ENCODE results near the gene UBASH3A.

UBASH3A gene

DNA sequence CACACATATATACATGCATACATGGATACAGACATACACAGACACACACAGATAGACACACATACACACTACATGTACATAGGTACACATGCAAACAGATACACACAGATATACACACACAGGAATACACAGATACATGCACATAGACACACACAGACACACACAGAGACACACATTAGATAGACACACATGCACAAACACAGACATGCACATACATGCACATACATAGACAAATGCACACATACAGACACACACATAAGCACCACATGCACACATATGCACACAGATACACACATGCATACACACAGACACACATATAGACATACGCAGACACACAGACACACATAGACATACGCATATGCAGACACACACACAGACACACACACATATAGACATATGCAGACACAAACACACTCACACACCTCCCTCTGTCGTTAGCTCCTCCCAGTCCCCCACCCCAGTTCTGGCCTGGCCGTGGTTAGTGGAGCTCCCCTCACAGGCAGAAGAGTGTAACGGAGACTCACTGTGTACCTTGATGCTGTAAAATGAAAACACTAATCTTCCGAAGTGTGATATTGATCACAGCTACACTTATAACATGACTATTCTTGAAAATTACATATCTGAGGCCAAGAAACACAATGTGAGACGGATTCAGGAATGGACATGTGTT lies 7.6 kb downstream of the UBASH3A start:
- DNase-seq (ENCODE audit: low read depth, low spot score), result no peak

DNA sequence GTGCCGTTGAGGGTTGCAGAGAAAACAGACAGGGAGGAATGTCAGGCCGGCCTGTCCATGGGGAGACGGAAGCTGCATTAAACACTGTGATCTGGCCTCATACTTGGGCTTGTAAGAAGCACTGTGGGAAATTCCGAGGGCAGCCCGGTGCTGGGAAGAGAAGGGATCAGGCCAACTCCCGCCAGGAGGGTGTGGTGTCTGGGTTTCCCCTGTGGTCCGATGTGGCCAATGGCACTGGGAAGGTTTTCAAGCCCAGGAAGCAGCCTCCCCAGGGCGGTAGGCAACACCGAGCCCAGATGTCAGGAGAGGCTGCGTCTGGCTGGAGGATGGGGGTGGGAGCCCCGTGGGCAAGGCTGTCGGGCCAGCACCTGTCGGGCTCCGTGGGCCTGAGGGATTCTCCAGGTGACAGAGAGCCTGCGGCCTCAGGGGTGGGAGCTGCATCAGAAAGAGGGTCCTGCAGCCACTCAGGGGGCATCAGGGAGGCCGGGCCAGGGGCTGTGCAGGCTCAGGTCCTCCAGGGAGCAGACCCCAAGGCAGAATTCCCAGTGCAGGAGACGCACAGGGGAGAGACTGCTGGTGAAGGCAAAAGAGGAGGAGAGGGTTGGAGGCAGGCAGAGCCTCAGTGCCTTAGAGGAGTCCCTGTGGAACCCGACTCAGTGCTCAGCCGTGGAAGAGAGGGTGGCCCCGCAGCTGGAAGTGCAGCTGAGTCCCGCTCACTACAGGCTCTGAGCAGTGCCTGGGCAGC lies 8.4 kb downstream of the UBASH3A start:
- no peak for DNase-seq (ENCODE audit: low read depth, low spot score)

DNA sequence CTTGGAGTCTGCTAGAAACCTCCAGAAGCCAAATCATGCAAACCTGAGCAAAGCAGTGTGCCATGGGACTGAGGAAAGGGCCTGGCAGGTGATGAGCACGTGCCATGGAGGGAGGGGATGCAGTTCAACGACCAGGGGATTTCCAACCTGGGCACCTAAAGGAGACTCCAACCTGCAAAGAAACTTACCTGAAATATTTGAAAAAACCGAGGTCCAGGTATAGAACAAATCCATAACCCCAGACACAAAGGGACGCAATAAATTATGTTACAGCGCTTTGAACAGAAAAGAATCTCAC lies 8.9 kb downstream of the UBASH3A start:
- no peak for DNase-seq (ENCODE audit: low read depth, low spot score)

DNA sequence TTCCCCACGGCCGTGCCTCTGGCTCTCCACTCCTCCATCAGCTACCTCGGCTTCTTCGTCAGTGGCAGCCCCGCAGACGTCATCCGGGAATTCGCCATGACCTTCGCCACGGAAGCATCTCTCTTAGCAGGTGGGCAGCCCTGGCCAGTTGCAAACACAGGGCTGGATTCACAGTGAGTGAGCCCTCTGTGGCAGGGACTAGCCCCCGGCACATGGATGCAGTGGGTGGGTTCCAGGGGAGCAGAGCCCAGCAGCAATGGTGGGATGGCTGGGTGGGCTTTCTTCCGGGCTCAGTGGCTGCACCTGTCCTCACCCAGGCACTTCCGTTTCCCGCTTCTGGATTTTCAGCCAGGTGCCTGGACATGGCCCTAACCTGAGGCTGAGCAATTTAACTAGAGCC lies 9.4 kb downstream of the UBASH3A start:
- DNase-seq (ENCODE audit: low read depth, low spot score), result no peak

DNA sequence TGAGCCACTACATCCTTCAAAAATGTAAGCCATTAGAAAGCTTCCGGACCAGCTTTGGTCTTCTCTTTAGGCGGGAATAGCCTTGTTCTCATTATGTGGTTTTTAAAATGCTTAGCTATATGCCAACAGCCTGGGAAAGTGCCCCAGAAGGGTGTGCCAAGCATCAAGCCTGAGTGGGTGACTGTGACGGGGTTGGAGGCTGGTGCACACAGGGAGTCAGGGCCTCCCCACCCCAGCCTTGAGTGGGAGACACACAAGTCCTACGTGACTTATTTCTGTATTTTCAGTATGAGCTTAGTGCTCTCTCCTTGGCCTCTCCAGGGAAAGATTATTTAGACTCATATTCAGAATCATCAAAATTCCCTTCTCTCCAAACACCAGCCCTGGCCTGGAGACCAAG lies 9.8 kb downstream of the UBASH3A start:
- no peak for DNase-seq (ENCODE audit: low read depth, low spot score)

DNA sequence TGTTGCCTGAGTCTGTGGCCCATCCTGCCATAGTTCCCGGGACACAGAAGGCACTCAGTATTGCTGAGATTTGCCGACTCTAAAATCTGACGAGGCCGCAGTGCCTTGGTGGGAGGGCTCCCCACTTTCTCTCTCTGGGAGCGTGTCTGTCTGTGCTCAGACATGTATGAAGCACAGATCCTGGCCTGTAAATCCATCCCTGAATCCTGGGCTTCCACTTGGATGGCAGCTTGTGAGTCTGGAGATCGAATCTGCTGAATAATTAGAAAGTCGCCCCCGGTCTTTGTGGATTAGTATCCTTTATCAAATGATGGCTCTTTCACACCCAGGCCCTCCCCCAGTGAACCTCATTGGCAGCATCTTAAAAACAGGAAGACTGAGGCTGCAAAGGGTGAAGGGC lies 10.4 kb downstream of the UBASH3A start:
- no peak for DNase-seq (ENCODE audit: low read depth, low spot score)

DNA sequence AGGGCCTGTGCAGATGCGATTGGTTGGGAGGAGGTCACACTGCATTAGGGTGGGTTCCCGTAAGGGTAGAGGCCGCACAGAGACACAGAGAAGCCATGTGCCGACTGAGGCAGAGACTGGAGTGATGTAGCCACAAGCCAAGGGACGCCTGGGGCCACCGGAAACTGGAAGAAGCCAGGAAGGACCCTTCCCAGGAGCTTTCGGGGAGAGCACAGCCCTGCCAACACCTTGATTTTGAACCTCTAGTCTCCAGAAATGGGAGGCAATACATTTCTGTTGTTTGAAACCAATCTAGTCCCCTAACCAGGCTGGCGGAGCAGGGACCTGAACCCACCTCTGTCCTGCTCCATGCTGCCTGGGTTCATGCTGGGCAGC lies 10.8 kb downstream of the UBASH3A start:
- no peak for DNase-seq (ENCODE audit: low read depth, low spot score)

DNA sequence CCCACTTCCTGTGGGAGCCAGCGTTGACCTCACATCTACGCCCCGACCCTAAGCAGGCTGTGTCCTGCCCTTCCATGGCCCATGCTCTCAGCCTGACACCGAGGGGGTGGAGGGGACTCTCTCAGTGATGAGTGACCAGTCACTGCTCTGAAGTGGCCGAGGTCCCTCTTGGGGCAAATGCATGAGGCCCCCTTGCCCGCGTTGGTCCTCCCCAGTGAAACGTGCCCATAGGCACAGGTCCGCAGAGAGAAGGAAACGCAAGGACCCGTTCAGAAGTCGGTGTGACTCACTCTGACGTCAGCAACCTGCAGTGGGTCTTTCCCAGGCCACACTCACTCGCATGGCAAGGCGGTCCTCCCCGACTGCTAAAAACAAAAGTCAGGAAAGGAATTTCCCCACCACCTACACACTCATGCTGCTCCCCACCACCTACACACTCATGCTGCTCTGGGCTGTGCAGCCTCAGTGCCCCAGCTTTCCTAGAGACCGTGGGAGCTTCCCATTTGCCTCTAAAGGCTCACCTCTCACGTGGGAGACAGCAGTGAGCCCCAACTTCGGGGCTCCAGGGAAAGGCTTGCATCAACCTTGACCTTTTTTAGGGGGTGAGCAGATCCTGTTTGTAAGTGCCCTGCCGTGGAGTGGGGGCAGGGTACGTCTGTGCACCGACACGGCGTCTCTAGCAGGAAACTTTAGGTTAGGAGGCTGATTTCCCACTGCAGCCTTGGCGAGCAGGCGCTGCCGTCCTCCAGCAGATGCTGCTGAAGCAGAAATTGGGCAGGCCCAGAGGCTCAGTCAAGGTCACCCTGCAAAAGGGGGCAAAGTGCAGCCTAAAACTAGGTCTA lies 11.4 kb downstream of the UBASH3A start:
- DNase-seq (ENCODE audit: low read depth, low spot score), result peak; percentile 39

DNA sequence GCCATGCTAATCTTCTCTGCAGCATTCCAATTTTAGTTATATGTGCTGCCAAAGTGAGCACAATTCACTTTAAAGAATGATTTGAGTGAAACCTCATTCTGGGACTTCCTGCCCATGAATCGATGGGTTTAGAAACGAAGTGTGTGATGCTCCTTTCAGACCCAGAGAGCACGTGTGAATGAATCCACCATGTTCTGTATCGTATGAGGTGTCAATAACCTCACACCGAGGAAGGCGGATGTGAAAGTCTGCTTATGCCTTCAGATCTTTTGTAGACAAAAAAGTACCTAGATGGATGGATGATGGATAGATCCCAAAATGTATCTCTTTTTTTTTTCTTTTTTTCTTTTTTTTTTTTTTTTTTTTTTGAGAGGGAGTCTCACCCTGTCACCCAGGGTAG lies 13.8 kb downstream of the UBASH3A start:
- no peak for DNase-seq (ENCODE audit: low read depth, low spot score)

DNA sequence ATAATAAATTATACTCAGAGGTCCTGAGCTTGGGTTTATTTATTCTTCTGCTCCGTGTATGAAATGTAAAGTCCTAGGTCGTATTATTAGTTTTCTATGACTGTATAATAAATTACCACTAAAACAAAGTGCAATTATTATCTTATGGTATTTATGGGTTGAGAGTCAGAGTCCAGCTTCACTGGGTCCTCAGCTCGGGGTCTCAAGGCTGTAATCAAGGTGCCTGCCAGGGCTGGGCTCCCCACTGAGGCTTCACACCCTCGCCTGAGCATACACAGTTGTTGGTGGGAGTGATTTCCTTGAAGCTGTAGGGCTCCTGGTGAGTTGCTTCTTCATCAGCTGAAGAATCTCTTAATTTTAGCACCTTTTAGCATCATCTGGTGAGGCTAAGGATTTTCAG lies 15.2 kb downstream of the UBASH3A start:
- DNase-seq (ENCODE audit: low read depth, low spot score), result no peak

DNA sequence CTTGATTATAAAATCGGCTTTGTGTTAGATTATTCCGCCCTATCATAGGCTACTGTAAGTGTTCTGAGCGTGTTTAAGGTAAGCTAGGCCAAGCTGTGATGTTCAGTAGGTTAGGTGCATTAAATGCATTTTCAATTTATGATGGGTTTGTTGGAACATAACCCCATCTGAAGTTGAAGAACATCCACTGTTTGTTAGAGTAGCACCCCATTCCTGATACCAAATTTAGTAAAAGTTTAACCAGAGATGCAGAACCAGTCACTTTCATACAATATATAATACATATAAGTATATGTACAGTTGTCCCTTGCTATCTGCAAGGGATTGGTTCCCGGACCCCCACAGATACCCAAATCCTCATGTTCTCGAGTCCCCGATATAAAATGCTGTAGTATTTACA lies 16.1 kb downstream of the UBASH3A start:
- no peak for DNase-seq (ENCODE audit: low read depth, low spot score)

DNA sequence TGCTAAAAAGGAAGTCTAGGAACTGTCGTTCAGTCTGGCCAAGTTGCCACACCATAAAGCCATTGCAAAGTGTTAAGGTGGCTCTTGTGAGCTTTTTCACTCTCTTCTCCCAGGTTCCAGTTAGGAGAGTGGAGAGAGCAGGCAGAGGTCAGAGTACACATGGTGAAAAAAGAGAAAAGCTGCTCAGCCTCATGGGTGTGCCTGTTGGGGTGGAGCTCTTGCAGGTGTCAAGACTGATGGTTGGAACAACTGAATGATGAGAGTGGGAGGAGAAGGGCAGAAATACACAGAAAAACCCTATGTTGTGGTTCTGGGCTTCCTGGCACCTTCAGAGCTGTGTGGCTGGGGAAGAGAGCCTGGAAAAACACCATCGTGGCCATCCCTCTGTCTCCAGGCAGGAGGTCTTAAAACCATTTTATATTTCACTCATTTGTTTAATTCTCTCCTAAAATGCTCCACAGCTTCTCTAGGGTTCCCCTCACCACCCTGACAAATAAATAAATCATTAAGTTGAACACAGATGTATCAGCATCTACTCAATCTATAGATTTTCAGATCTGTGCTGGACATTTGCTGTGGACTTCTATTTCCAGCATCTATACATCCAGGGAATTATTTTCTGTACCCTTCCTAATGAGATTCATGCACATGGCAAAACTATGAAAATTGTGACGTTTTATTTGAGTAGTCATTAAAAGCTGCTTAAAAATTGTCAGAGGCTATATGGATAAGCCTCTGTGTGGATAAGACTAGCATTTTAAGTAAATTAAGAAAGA lies 17.5 kb downstream of the UBASH3A start:
- no peak for DNase-seq (ENCODE audit: low read depth, low spot score)

DNA sequence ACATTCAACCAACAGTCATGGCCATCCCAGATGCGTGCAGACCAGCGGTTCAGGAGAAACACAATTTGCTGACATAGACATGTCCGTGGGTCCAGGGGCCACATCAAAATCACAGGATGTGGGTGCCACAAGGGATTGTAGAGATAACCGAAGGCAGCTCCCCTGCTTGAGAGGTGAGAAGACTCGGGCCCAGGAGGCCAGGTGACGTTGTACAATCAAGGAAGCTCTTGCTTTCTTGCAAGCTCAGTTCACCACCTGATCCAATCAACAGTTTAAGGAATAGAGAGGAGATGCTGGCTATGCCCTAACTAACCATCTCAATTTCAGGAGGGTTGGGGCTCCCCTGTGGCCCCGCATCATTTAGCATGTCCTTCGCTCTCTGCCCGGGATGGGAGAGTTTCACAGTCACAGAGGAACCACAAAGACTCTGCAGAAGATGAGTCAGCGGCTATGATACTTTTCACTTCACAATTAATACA lies 19.5 kb downstream of the UBASH3A start:
- DNase-seq (ENCODE audit: low read depth, low spot score), result no peak

DNA sequence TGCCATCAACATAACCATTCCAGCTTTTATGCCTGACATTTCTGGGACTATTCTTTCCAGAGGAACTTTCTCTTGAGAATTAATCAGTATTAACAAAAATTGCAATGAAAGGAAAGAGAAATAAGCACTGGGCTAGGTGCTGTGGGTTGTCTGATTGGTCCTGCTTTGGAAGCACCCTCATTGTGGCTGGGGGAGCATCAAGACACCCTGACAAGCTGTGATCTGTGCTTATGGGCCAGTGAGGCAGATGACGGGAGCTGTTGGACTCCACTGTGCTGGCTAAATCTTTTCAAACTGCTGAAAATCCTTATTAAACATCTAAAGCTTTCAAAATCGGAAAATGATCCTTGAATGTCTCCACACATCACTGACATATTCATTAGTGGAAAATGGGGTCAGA lies 20.0 kb downstream of the UBASH3A start:
- DNase-seq (ENCODE audit: low read depth, low spot score), result no peak

DNA sequence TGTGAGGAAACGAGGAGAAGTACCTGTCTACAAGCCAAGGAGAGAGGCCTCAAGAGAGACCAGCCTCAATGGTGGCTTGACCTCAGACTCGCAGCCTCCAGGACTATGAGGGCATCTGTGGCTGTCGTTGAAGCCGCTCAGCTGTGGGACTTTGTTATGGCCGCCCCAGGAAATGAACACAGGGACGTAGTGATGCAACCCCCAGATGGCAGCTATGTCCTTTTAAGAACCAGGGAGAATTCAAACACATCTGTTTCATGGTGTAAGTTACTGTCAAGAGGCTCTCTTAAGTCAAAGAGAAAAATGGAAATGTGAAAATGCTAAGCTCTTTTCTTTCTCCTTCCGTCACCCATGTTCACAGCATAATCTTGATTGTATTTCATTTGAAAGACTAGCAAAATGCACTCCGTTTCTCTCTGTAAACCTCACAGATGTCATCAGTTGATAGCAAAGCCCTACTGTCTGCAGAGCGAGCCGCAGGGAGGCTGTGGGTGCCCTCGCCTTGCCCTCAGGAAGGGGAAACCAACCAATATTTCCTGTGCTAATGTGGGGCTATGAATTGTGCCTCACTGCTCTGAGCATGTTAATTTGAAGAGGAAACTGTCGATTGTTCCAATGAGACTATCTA lies 21.3 kb downstream of the UBASH3A start:
- DNase-seq (ENCODE audit: low read depth, low spot score), result no peak

DNA sequence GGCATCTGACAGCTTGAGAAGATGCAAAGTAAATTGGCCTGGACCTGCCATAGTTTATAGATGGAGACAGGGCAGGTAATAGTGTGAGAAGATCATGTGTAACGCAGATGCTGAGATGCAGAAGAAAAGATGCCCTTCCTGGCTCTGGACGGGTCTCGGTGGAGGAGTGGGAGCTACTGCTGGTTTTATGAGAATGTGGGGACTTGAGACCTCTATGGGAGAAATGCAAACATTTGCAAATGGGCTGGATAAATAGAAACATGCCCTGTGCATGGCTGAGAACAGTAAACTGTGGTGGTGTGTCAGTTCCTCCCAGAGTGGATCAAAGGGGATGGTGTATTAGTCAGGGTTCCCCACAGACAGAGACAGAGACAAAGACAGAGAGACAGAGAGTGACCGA lies 21.9 kb downstream of the UBASH3A start:
- no peak for DNase-seq (ENCODE audit: low read depth, low spot score)

DNA sequence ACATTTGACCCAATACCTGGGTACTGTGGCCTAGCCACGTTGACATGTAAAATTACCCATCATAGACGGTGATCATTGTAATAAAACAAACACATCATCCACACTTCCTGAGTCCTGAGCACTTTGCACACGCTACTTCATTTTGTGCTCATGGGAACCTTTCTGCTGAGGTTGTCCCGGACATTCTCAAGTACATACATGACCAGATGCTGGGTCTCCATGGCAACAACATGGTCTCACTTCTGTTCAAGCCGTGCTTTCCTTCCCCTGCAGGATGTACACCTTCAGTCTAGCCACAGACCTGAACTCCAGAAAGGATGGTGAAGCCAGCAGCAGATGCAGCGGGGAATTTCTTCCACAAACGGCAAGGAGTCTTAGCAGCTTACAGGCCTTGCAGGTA lies 22.7 kb downstream of the UBASH3A start:
- no peak for DNase-seq (ENCODE audit: low read depth, low spot score)

DNA sequence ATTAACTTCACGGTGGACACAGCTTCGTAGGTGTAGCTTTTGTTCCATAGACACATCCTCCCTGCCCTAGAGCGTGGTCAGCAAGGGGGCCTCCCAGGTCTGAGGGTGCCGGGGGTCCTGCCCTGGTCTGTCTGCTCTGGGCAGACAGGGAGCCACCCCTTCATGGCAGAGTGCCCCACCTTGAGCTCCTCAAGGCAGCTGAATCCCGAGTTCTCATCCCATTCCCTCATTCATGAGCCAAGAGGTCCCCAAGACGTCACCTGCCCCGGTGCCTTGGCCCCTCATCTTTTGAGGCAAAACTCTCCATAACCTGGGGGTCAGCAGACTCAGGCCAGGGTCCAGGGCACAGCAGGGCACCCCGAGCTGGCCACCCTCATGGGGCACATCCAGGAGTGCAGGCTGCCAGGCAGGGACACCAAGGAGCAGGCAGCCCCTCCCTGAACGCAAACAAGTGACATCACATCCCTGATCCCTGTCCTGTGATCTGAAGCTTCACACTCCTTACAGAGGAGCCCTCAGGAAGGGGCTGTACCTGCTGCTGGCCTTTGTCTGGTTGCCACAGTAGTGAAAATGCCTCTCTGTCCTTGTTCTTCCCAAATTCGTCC lies 23.3 kb downstream of the UBASH3A start:
- DNase-seq (ENCODE audit: low read depth, low spot score), result no peak

DNA sequence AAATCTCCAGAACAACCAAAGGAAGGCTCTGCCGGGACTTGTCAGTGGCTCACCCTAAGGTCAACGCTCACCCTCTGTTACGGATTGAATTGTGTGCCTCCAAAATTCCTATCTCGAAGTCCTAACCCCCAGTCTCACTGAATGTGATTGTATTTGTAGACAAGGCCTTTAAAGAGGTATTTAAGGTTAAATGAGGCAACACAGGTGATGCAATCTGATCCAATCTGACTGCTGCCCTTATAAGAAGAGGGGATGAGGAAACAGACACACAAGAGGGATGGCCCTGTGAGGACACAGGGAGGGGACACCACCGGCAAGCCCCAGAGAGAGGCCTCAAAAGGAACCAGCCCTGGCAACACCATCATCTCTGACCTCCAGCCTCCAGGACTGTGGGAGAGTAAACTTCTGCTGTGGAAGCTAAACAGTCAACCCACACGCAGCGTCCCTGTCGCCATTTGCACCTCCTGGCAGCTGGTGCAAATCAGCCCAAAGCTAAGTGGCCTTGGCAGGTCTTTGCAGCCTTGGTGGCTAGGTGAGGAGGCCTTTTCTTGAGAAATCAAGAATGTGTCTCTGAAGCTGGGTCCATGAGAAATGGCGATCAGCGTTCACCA lies 24.2 kb downstream of the UBASH3A start:
- DNase-seq (ENCODE audit: low read depth, low spot score), result no peak

DNA sequence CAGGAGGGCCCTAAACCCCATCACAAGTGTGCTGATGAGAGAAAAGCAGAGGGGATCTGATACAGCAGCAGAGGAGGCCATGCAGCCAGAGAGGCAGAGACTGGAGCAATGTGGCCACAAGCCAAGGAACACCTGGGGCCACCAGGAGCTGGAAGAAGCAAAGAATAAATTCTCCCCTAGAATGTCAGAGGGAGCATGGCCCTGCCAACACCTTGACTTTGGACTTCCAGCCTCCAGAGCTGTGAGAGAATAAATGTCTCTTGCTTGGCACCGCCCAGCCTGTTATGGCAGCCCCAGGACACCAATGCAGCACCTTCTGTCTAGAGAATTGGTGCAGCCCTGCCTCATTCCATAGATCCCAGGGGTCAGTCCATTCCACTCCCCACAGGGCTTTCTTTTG lies 25.3 kb downstream of the UBASH3A start:
- no peak for DNase-seq (ENCODE audit: low read depth, low spot score)

DNA sequence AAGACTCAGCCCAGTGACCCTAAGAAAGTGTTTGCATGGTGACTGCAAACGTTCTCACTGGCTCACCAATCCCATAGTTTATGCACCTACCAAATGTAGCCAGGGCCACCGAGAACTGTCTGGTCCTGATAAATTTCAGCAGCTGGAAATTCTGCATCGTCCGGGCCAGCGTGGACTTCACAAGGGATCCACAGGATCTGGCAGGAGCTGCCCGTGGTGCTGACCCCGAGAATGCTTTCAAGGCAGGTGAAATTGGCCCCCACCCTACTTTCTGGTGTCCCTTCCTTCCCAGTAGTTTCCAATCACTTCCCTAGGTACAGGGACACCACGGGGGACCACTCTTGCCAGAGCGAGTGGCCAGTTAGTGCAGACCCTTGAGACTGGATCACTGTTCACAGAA lies 26.2 kb downstream of the UBASH3A start:
- DNase-seq (ENCODE audit: low read depth, low spot score), result no peak

All from ELF-1 (cell line).